Kidney tubule cell (primary cell): ENCODE results near the gene FOXC1.
A peak's percentile ranks its signal among the peaks of the same experiment; 100 is the strongest.

ENCODE experiments used
- DNase-seq: peaks from one replicate; pipeline ENCODE4 v3.0.0-alpha.2; 2018; ENCODE audit warnings: low spot score

FOXC1 gene

DNA sequence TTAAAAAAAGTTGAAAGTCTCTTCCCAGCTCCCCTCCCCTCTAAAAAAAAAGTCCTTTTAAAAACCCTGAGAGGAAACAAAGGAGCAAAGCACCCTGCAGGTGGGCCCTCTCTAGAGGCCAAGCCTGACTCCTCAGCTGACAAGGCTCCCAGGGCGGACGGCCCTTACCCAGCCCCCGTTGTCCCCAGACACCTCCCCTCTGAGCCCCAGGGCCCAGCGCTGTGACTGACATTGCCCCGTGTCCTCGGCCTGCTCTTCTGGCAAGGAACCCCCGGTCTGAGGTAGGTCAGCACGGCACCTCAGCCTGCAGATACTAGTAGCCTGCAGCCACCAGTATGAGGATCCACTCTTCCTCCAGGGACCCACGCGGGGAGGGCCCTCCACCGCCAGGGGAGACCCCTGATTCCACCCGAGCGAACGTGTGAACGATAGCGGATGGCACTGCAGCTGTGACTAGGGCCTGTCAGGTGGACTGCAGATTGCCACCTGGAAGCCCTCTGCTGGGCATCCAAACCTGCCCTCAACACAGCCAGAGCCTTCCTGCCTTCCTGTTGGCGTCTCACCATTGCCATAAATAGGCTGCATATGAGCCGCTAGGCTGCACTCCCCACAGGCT, 34.2 kb downstream of the FOXC1 start:
- DNase-seq: no peak

DNA sequence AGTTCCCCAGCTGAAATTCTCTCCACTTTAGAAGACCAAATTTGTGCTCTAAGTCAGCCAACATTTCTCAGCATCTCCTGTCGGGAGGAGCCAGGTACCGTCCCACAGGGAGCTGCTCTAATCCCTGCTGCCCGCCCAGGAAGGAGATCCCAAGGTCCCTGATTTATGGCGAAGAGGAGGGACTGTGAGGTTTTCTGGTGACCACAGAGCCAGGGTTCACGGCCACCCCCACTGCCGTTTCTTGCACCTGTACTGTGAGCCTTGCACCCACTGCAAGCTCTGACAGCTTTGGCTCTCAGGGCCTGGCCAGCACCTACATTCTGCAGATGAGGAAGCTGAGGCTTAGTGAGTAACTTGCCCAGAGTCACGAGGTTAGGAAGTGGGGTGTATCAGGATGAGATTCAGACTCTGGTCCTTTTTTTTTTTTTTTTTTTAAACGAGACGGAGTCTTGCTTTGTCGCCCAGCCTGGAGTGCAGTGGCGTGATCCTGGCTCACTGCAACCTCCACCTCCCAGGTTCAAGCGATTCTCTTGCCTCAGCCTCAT, 34.9 kb downstream of the FOXC1 start:
- DNase-seq: no peak

DNA sequence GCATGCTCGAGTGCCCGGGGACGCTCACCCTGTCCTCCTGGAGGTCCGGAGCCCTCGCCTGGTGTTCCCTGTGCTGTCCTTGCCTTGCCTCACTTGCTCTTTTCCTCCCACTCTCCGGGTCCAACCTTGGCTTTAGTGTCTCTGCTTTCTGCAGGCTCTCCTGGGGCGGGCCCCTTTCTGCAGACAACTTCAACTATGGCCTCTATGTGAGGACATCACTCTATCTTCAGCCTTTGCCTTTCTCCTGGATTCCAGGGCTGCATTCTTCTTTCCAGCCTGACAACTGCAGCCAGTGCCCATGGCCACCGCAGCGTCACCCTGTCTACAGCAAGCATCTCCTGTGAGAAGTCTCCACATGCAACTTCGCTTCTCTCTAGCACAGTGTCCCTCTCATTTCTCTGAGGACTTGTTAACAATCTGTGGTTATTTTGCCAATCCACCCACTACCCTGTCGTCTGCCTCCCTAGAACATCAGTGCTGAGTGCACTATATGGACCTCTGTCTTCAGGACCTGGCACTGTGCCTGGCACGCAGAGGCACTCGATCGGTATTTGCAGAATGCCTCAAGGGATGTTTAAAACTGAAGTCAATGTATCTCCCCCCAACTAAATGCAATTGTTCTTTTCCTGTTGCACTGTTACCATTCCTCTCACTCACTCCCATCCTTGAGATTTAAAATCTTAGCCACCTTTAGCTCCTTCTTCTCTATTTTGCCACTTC, 35.9 kb downstream of the FOXC1 start:
- no peak for DNase-seq

DNA sequence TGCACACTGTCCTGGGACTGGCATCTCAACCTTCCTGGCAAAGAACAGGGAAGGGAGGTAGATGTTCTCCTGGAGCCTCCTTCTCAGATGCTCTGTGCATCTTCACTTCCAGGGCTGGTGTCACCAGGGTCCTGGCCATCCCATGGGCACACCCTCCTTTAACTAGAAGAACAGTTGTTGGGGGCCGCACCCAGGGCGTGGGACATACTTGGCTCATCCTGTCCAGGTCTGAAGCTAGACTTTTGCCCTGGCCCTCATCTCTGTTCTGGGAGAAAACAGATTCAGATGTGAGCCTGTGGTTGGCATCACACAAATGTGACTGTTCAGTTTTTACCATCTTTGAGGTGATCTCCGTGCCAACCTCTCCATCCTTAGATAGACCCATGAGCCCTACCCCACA, 41.6 kb downstream of the FOXC1 start:
- no peak for DNase-seq

DNA sequence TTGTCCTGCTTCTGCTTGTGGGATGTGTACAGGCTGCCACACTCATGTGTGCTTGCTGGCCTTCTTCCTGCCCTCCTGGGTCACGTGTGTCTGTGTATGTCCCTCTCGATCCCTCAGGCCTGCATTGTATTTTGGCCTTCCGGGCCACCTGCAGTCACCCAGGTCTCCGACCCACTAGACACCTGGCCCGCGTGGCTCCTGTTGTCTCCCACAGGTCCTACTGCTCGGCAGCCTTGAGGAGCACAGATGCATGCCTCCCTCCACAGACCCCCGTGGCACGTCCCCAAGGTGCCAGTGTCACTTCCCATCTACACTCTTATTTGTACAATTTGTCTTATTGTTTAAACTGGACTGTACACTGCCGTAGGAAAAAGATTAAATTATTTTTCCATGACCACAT, 43.1 kb downstream of the FOXC1 start:
- no peak for DNase-seq

DNA sequence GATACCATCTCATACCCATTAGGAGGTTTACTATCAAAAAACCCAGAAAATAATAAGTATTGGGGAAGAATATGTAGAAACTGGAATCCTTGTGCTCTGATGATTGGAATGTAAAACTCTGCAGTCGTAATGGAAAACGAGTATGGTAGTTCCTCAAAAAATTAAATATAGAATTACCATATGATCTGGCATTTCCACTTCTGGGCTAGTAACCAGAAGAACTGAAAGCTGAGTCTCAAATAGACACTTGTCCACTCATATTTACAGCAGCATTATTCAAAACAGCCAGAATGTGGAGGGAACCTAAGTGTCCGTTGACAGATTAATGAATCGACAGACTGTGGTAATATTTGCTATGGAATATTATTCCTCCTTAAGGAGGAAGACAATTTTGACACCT, 44.3 kb downstream of the FOXC1 start:
- DNase-seq: no peak

DNA sequence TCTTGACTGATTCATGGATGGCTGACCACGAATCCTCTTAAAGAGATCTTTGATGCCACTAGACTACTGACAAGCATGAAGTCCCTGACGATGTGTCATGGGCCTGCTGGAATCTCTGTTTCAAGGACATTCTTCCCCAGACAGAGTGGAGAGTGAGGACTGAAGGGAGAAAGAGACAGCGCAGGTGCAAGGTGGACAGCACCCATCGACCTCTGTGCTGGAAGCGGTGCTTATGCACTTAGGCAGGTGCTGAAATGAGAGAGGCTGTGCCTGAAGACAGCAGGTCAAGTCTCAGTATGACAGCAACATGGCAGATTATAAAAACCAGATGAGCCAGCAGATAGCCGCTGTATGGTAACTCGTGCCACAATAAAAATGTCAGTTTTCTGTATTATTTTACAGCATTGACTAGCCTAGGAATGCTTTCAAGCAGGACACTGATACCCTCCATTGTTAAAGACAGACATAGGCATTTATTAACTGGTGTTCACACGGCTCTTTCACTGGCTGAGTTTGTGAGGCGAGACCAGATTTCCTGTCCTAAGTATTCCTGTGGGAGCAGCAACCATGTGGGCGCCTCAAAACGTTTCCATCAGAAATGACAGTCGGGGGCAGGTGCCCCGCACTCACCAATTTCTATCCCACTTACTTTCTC, 47.5 kb downstream of the FOXC1 start:
- peak; percentile 63 for DNase-seq

DNA sequence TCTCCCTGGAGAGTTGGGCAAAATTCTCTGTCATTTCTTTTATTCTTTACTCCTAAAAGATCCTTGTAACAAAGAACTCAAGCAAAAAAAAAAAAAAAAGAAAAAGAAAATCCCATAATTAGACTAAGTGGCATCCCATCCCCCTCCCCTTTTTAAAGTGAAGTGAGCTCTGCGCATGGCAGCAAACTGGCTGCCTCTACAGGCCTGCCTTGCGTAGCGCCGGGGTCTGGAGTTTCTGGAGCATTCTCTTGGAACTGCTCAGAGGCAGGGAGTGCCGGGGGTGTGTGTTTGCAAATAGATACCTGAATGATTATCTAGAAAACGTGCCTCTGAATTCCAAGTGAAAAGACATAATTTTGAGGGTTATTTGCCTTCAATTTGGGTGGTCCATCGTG, 48.1 kb downstream of the FOXC1 start:
- no peak for DNase-seq

DNA sequence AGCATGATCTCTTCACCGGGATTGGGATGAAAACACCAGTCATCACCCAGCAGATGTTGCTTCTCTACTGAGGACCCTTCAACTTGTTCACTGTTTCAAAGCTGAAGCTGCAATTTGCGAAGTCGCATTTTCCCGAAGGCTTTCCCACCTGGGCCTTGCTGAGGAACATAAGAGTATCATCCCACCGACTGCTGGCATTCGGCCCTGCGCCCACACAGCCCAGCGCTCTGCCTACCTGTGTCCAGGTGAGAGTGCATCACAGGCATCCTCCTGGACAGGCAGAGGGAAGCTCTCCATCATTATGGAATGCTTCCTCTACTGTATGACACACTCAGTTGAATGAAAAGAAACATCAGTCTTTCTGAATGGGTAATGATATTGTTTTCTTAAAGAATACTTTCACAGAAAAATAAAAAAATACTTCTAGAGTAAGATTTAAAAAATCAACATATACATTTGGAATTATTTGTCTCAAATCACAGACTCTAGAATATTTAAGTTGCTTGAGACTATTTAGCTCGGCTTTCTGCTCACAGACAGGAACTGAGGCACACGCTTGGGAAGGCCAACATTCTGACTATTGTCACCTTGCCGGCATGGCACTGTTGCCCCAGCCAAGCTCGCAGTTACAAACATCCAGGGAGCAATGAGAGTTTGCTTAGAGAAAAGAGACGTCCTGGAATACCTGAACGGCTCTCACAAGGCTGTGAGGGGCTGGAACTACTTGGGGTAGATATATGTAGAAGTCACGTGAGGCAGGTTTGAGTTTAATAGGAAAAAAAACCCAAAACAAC, 48.7 kb downstream of the FOXC1 start:
- no peak for DNase-seq

DNA sequence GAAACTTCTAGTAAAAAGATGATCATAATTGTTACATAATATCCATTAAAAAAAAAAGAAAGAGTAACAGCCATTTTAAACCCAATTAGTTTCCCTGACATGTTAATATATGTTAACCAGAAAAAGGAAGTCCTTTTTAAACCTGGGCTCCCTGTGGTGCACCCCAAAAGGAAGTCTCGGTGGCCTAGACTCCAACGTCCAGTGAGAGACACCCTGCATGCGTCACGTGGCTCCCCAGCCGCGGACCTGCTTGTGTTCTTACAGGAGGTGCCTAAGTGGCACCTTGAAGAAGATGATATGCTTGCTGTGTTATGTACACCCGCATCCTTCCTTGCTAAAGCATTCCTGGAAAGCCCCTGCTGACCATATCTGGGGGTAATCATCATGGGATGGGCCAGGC, 50.1 kb downstream of the FOXC1 start:
- no peak for DNase-seq

DNA sequence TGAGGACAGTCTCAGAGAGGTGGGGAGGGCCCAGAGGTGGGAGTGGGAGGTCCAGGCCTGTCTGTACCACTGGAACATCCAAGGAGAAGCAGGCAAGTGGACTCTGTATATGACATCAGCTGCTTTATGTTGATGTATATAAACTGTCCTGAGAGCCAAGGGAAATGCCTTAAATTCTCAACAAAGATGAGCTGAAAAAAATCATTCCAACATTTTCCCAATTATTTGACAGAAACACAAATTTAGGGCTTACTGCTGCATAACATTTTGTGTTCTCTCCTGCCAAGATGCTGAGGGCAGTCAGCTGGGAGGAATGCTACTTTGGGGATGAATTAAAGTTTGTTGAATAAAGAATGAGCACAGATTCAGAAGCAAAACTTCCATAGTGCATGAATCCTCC, 52.8 kb downstream of the FOXC1 start:
- DNase-seq: no peak
